NCI-H187 (cell line): ENCODE data around the gene SCML1.

Source experiments
- DNase-seq, 2 experiments: peaks; one replicate each; lab custom pipeline; 2025; lab: John Stamatoyannopoulos, UW

Gene SCML1

GRCh38 chrX:17788956-17789562 lies 51.8 kb downstream of the SCML1 start:
- DNase-seq: no peak

GRCh38 chrX:17792826-17793225 lies 55.5 kb downstream of the SCML1 start:
- DNase-seq: no peak

- DNase-seq: no peak
Measured at GRCh38 chrX:17798921-17799320, 61.6 kb downstream of the SCML1 start.

GRCh38 chrX:17801431-17801830 lies 64.1 kb downstream of the SCML1 start:
- DNase-seq: no peak

- DNase-seq: no peak
Measured at GRCh38 chrX:17802756-17803155, 65.5 kb downstream of the SCML1 start.

- DNase-seq: no peak
Measured at GRCh38 chrX:17803449-17803848, 66.2 kb downstream of the SCML1 start.
